HG03342 (cell line): ENCODE data around the gene ASIC2.

Source experiments
- ATAC-seq: cut with Tn5 transposase; IDR thresholded peaks from one replicate; pipeline ENCODE4 v1.9.1; 2021; ENCODE audit warnings: mild to moderate bottlenecking, moderate library complexity; ENCODE audit not compliant: unreplicated experiment

ASIC2 gene

DNA sequence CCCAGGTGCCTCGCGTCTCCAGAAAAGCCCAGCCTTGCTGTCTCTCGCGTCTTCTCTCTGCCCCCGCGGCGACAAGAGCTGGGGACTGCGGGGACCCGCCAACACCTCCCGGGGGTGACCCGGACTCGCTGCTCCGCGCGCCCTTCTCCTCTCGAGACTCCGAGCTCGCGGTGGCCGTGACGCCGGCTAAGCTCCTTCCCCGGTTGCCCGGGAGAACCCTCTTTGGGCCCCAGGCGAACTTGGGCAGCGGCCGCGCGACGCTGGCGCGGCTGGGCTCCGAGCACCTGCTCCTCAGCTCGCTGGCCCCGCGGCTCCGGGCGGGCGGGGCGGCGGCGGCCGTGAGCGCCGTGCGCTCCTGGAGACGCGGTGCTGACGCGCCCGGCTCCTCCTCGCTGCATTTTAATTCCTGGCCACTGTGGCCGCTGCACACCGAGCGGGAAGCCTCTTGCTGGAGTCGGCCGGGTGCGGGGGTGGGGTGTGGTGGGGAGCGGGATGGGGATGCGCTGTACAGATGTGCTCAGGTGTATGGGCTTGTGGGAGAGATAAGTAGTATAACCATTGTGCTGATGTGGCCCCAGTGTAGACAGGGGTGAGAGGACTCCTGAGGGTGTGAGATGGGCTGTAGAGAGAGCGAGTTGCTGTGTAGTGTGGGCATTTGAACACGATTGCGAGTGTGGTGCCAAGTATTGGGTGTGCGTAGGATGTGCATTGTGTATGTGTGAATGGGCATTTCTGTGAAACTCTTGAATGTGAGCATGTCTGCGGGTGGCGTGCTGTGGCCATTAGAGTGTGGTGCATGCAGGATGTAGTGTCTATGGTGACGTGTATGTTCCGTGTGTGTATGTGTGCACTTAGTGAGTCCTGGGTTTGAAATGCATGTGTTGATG lies at the start of gene ASIC2:
Gene ASIC2 (minus strand): TSS at position 315 of the 887 bp plus-strand sequence.
- ATAC-seq, result no peak

DNA sequence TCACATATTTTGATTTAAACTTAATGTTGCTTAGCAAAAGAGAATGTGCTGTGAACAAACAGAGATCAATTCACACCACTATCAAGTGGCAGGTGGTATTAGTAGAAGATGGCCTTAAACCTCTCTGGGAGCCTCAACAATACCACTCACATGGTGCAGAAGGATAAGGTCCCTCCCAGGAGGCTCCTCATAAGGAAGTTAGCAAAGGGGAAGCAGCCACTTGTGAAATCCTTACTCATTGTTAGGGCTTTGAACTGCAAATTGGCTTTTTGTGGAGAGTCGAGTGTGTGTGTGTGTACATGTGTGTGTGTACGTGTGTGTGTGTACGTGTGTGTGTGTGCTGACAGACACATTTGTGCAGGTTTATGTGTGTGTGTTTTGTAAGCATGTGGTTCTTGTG lies 48.9 kb upstream of the ASIC2 start:
- ATAC-seq, result no peak

DNA sequence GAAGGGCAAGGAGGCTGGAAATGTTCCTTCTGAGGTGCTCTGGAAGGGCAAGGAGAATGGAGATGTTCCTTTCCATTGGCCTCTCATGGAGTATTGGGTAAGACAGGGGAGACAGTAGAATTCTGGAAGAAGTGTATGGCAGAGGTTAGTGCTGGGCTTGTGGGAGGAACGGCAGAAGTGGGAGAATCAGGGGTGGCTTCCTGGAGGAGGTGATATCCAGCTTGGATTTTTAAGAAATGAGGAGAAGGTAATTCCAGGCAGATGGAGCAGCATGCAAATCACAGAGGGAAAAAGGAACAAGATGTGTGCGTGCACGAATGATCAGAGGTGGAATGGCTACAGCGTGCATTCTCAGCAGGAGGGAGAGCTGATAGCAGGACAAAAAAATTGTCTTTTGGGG lies 45.1 kb upstream of the ASIC2 start:
- ATAC-seq, result no peak

DNA sequence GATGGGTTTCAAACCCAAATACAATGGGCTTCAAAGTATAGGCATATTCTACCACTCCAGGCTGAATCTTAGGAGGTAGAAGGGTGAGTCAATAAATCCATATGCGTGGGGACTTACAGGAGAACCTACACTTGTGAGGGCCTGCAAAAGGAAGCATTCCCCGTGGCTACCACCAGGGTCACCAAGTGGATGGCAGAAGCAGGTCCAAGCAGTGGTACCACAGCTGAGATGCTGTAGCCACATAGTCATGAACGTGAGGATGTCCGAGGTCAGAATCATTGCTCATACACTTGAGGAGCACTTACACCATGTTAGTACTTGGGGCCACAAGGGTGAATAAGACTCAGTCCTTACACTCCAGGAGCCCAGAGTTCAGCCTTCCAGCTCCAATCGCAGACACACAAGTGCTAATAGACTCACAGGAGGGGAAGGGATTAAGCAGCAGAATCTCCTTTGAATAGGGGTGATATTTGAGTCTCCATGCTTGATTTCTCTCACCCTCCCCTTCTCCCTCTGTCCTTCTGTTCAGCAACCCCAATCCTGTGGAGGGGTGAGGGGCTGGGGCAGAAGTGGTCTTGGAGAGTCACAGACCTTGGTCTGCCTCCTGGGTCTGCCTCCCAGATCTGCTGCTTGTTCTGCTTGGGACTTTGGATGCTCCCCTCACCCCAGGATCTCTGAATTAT lies 42.5 kb upstream of the ASIC2 start:
- ATAC-seq, result no peak

DNA sequence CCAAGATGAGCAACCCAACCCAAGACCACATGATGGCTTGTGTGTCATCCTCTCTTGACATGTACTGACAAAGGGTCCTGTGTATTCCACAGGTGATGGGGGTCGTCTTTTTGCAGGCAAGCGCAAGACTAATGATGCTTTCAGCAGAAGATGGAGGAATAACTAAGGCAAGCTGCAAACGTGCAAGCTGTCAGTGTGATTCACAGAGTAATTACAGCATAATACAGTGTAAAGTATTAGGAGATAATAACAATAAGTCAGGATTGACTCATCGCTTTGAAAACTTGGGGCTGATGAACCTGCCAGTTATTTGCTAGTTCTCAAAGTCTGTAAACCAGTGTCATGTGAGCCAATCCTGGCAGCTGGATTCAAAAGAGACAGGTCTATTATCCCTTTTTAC lies 41.6 kb upstream of the ASIC2 start:
- ATAC-seq, result no peak

DNA sequence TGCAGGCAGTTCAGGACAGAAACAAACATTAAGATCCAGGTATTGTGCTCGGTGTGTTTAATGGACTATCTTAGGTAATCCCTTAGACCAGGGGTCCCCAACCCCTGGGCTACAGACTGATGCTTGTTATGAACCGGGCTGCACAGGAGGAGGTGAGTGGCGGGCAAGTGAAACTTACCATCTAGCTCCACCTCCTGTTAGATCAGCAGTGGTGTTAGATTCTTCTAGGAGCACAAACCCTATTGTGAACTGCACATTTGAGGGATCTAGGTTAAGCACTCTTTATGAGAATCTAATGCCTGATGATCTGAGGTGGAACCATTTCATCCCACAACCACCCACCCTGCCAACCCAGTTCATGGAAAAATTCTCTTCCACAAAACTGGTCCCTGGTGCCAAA lies 37.8 kb upstream of the ASIC2 start:
- no peak for ATAC-seq

DNA sequence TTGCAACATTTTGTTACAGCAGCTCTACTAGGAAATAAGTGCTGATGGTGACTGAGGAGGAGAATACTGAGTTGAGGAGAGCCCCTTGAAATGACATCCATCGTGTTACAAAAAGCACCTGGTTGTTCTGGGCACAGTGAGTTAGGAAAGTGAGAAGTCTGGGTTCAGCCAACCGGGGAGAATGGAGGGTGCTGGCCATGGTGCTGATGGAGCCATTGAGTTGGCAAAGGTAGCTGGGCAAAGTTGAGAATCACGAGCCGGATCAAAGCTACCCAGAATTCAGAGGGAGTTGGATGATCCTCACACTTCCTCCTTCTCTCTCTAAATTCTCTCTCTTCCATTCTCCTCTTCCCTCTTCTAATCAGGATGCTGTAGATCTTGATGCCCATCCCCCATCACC lies 35.0 kb upstream of the ASIC2 start:
- ATAC-seq, result no peak

DNA sequence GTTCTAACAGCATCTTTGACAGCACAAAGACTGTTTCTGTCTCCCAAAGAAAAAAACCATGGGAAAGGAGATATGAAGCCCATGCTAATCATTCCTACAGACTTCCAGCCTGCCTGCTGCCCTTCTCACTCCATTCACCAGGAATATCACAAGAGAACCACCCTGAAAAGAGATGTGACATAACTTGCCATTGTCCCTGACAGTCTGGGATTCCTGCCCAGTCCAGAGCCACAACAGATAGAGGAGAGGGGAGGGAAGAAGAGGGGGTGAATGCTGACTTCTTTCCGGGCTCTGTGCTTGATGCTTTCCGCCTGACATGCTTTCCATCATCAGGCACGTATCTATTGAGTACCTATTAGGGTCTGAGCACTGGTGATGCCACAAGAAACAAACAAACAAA lies 31.6 kb upstream of the ASIC2 start:
- ATAC-seq, result no peak

DNA sequence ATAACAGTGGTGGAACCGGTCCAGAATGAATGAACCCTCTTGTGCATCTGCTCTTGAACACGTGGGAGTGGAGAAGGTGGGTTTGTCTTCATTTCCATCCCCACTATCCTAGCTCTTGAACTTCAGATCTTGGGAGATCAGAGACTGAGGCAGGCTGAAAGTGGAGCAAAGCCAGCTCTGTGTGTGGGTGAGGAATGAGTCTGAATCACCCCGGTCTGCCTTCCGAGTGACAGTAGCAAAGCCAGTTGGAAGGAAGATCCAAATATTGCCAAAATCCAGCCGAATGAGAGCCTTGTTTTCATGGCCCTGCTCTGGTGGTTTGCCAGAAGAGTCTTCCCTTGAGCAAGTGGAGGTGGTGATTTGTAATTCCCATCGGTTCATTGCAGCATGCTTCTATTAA lies 29.0 kb upstream of the ASIC2 start:
- no peak for ATAC-seq

DNA sequence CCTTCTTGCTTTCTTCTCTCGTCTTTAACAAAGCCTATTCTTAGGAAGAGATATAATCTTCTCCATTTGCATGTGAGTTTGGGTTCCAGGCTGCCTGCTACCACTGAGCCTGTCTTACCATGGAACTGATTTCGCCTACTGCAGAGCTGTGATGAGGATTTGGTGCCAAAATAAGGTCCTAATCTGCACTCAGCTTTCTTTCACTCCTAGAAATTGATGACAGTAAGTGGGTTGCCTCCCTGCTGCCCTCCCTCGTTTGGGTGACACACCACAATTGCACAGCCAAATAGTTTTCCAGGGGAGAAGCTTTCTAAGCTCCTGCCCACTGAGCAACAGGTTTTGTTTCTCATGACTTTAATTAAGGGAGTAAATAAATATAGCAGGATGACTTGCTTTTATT lies 25.1 kb upstream of the ASIC2 start:
- ATAC-seq, result no peak

DNA sequence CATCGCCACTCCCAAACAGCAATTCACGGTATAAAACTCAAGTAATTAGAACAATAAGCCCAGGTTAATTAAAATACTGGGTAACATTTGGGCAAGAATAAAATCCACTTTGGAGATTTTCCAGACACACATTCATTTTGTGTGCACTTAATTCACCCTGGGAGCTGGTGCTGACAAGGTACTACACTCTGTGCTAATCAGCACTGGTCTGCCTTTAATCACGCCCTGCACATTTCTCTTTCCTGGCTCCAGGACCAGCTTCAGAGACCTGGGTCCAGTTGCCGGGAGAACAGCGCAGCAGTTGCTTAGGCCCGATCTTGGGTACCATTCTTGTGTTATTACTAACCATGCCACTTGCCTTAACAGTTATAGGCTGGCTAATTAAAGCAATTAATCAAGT lies 23.7 kb upstream of the ASIC2 start:
- no peak for ATAC-seq

DNA sequence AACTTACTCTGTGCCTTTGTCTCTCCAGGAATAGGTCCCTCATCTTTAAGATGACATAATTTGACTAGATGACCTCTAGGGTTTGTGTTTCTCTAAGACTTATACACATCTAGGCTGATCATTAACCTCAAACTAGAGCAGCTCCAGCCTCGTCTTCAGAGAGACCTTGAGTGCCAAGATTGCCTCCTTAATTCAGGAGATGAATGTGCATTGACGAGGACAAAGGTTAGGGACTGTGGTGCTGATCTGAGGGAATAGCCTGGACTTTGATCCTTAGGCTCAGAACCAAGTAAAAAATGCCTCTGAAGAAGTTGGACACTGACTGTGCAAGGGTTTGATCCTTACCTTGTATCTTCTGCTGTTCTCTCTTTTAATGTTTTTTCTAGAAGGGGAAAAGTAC lies 17.2 kb upstream of the ASIC2 start:
- ATAC-seq, result no peak

DNA sequence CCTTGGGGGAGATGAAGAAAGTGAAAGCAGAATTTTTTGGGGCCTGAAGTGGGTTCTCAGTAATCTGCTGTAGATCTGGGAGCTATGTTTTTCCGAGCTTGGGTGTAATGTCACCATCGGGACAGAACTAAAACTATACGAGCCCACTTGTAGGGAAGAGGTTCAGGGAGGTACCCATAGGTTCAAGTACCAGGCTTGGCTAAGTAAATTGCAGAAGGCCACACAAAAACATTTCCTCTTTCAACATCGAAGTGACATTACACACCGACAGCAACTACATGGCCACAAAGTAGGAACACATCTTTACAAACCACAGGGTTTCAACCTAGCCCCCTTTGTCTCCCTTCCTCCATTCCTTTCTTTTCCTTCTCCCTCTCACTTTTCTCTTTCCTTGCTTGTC lies 10.2 kb upstream of the ASIC2 start:
- no peak for ATAC-seq

DNA sequence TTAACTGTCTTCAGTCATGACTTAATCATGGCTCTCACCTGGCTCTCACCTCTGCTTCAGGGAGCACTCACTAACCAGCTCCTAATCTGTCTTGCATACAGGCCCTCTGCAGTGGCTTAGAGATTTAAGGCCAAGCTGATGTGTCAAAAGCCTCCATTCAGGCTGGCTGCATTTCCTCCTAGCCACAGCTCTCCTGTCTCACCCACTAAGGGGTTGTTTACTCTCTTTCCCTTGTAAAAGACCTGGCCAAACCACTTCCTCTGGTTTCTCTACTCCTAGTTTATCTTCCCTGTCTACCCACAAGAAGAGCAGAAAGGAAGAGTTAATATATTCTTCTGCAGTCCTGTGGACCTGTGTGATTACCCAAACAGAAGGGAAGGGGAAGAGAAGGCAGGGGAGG lies 9.3 kb upstream of the ASIC2 start:
- no peak for ATAC-seq

DNA sequence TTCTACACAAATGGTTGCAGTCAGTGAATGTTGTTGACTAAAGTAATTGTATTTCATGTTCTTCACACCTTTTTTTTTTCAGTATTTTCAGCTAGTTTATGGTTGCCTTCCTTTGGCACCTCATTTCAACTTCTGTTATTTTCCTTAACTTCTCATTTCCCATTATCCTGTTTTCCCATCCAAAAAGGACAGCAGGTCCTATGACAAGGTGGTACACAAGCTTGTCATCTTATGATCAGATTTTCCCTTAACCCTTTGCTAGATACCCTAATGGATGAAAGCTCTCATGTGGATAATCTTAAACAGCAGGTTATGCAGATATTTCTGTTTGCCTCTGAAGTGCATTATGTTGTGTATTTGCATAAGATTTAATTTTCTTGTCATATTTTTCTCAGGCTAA lies 7.1 kb upstream of the ASIC2 start:
- ATAC-seq, result no peak

DNA sequence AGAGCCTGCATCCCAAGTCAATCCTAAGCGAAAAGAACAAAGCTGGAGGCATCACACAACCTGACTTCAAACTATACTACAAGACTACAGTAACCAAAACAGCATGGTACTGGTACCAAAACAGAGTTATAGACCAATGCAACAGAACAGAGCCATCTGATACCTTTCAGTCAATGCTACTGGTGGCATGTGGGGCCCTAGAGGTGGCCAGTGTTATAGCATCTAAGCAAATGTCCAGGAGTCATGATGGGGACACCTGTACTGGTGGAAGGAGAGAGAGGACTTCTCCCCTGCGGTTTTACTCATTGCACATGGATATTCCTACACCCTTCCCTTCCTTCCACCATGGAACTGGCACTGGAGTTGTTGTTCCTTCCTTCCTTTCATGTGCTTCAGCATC lies 6.0 kb upstream of the ASIC2 start:
- no peak for ATAC-seq

DNA sequence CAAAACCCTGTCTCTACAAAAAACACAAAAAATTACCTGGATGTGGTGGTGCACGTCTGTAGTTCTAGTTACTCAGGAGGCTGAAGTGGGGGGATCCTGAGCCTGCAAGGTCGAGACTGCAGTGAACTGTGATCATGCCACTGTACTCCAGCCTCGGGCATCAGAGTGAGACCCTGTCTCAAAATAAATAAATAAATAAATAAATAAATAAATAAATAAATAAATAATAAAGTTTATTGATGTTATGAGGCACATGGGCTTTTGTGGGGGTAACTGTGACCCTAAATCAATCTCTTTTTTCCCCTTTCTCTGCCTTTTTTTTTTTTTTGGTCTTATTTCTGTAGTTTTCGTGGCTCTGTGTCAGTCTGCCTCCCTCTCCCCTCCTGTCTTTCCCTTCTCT lies 4.5 kb upstream of the ASIC2 start:
- ATAC-seq, result no peak

DNA sequence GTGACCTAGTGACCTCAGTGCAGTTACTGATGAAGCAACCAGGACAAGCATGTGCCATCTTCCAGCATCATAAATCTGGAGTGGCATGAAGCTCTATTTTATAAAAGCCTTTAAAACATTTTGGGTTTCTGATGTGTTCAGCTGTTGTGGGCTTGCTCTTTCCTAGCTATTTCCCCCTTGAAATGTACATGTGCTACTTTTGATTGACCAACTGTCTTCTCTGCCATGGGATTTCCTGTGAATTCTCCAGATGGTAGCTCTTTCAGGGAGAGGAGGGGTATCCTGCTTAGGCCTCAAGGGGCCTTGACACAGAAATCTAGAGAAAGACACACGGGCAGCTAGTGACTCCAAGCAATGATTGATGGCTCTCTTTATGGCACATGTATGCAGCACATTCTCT lies 1.9 kb upstream of the ASIC2 start:
- no peak for ATAC-seq

DNA sequence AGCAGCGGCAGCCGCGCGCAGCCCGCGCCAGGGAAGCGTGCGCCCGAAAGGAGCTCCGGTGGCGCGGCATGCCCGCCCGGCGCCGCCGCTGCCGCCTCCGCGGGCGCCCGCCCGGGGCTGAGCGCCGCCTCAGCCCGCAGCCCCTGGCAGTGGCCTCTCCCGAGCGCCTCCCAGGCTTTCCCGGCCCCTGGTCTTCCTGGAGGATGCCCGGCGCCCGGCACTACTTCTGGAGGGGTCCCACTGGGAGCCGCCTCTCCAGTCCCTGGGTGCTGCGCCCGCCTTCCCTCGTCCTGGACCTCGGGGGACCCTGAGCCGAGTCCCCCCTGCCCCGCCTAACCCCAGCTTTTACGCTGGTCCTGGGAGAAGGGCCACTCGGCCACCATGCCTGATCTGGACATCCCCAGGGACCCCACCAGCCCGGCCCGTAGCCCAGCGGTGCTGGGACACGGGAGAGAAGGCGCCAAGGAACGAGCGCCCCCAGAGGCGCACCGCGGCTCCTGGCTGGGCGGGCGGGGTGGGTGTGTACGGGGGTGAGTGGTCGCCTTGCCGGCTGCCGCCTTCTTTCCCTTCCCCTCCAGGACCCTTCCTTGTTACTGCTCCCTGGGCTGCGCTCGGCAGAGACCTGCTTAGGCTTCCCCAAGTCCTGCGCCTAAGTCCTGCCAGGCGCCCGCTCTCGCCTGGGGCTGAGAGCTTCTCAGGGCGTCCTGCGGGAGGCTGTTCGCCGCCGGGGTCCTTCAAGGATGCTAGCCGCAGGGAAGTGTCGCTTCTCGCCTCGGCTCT lies 704 bp downstream of the ASIC2 start:
- ATAC-seq, result no peak

DNA sequence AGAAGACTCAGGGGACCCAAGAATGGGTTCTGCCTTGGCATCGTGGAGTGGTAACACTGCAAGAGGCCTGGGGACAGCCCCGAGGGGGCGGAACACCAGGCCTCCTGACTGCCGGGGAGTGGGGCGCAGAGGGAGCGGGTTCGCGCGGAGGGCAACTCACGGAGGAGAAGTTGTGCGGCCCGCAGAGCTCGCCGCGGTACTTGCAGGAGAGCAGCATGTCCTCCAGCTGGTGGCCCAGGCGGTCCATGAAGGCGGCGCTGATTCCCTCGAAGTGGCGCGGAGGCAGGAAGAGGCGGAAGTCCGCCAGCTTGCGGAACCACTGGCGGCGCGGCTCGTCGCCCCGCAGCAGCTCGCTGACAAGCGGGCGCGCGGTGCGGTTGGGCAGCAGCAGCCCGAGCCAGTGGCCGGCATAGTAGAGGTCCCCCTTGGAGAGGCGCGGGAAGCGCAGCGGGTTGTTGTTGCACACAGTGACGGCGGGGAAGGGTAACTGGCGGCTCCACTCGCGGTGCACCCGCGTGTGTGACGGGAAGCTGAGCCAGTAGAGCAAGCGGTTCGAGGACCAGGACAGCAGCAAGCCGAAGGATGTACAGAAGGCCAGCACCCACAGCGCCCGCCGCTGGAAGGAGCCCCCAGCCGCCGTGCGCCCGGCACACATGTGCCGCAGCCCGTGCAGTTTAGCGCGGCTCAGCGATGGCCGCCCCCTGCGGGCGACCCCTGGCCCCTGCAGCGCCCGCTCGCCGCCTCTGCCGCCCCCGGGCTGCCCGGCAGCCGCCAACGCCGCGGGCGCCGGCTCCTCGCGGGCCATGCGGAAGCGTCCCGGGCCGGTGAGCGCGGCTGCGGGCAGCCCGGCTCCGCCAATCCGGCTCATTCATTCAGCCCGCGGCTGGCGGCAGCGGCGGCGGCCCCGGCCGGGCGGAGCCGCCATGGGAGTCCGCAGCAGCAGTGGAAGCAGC lies 1.6 kb downstream of the ASIC2 start:
- ATAC-seq, result no peak

DNA sequence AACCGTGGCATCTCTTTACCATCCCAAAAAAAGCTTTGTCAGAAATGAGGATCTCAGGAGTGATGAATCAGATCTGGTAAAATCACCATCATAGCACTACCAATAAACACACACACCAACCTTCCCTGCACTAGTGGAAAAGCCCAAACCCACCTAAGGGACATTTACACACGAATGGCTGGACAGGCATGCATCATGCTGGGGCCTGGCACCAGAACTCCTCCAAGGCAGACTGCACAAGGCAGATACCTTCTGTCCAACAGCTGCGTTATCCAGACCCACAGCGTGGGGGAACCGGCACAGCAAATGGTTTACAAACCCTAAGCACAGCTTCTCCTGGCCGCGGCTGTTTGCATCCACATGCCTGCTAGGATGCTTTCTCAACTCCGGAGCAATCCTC lies 2.8 kb downstream of the ASIC2 start:
- ATAC-seq, result no peak
